MM.1S (cell line): ENCODE data around the gene CALD1.

Experiments used
- EZH2 ChIP-seq: fragments of 300-600 bp; sonication (generic); optimal IDR thresholded peaks from 2 replicates; pipeline ENCODE3; 2017; ENCODE audit warnings: low read depth, mild to moderate bottlenecking, antibody characterized with exemption, low read length, mixed read lengths
- EZH2phosphoT487 ChIP-seq: fragments of 300-600 bp; sonication (generic); IDR thresholded peaks from 2 replicates; pipeline ENCODE4 v1.6.1; 2018; ENCODE audit warnings: antibody characterized with exemption, low read length
- TF ChIP-seq, protein P1 (sequence below): fragments of 300-600 bp; sonication (generic); IDR thresholded peaks from 2 replicates; pipeline ENCODE4 v1.5.1; 2016; ENCODE audit warnings: antibody characterized with exemption, low read length, mixed read lengths

DNA sequence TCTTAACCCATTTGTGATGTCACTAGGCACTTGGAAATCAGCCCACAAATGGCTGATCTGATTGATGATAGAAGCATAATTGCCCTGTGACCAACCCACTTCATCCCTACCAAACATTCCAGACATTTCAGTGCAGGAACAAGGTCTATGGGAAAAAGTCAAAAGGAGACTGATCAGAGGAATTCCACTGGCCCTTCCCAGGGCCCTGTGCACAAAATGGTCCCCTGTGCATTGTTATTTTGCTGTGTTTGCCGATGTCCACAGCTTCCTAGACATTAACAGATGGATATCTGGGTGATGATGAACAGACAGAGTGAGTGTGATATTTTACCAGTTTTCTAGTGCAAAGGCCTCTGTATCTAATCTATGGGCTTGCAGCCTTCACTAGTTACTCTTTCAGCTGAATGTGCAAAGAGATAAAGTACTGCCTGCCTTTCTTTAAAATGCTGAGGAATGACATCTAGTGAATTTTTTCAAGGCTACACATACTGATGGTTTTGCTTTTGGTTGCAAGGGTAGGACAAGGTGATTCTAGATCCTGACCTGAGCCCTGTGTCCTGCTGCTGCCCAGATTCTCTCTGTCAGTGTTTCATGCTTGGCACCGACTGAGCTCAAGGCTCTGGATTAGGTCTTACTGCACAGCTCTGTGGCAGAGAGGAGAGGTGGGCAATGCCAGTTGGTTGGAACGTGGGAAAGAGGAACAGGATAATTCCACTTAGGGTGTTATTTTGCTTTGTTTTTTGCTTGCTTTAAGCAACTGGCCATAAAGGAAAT is 55.4 kb downstream of the CALD1 start:
- no peak for TF ChIP-seq EZH2phosphoT487
- TF ChIP-seq, protein P1, sequence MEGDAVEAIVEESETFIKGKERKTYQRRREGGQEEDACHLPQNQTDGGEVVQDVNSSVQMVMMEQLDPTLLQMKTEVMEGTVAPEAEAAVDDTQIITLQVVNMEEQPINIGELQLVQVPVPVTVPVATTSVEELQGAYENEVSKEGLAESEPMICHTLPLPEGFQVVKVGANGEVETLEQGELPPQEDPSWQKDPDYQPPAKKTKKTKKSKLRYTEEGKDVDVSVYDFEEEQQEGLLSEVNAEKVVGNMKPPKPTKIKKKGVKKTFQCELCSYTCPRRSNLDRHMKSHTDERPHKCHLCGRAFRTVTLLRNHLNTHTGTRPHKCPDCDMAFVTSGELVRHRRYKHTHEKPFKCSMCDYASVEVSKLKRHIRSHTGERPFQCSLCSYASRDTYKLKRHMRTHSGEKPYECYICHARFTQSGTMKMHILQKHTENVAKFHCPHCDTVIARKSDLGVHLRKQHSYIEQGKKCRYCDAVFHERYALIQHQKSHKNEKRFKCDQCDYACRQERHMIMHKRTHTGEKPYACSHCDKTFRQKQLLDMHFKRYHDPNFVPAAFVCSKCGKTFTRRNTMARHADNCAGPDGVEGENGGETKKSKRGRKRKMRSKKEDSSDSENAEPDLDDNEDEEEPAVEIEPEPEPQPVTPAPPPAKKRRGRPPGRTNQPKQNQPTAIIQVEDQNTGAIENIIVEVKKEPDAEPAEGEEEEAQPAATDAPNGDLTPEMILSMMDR, result no peak
- no peak for TF ChIP-seq EZH2
